GM19463 (cell line): ENCODE measurements around the gene RAD51C.
A peak's percentile ranks its signal among the peaks of the same experiment; 100 is the strongest.
"Not testable (repeated sequence)": the region's sequence is repeated elsewhere in the genome, so short reads cannot be mapped to it uniquely, and the experiment has no call there.

Experiments
- ATAC-seq: cut with Tn5 transposase; IDR thresholded peaks from one replicate; pipeline ENCODE4 v1.9.1; 2021; ENCODE audit warnings: mild to moderate bottlenecking, moderate library complexity; ENCODE audit not compliant: unreplicated experiment

RAD51C gene

DNA sequence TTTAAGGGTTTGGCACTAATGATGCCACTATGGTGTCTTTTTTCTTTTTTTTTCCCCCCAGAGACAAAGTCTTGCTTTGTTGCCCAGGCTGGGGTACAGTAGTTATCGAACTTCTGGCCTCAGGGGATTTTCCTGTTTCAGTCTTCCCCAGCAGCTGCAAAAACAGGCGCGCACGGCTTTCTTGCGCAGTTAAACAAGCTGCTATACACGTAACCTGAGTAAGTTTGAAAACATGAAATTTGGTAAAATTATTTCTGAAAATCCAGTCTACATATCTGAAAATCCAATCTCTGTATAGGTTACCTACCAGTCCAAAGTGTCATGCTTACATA lies 12.4 kb upstream of the RAD51C start:
- ATAC-seq, result no peak

DNA sequence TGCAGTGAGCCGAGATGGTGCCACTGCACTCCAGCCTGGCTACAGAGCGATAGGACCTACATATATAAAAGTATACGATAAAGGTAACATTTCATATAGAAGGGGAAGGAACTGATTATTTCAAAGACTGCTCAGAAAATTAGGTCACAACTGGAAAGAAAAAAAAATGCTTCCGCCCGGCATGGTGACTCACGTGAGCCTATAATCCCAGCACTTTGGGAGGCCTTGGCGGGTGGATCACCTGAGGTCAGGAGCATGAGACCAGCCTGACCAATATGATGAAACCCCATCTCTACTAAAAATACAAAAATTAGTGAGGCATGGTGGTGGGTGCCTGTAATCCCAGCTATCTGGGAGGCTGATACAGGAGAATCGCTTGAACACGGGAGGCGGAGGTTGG lies 8.4 kb upstream of the RAD51C start:
- ATAC-seq, result no peak

DNA sequence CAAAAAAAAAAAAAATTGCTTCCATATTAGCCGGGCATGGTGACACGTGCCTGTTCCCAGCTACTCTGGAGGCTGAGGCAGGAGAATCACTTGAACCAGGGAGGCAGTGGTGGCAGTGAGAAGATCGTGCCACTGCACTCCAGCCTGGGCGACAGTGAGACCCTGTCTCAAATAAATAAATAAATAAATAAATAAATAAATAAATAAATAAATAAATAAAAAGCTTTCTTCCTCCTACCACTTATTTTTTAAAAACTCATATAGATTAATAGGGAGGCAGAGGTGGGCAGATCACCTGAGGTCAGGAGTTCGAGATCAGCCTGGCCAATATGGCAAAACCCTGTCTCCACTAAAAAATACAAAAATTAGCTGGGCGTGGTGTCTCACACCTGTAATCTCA lies 7.9 kb upstream of the RAD51C start:
- not testable (repeated sequence) for ATAC-seq

DNA sequence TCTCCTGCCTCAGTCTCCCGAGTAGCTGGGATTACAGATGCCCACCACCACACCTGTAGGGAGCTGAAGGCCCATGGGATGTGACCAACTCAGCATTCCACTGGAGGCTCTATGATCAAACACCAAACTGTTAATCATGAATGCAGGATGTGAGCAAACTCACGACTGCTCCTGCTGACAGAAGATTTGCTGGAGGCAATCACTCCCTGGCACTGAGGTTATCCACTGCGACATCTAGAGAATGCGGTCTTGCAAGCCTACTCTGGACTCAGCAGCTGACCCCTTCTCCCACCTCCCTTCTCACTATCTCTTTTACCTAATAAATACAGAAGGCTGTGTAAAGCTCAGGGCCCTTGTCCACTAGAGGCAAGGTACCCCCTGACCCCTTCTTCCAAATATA lies 5.4 kb upstream of the RAD51C start:
- no peak for ATAC-seq

DNA sequence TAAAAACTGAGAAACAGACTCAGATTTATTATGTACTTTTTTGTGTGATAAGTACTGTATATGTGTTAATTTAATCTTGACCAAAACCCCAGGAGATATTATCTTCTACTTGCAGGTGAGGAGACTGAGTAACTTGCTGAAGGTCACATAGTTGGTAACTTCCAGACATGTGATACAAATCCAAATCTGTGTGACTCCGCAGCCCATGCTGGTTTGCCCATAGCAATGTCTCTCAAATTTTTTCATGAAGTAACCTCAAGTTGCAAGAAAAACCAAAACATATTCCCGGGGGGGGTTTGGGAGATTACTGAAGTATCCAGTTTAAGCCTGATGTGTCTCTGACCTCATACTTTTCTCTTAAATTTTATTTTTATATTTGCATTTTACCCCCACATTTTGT lies 3.9 kb upstream of the RAD51C start:
- no peak for ATAC-seq

DNA sequence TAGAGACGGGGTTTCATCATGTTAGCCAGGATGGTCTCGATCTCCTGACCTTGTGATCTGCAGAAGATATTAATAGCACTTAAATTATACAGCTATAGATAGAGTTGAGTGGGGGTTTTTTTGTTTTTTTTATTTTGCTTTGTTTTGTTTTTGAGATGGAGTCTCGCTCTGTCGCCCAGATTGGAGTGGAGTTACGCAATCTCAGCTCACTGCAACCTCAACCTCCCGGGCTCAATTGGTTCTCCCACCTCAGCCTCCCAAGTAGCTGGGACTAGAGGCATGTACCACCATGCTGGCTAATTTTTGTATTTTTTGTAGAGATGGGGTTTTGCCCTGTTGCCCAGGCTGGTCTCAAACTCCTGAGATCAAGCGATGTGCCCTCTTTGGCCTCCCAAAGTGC lies 2.4 kb upstream of the RAD51C start:
- not testable (repeated sequence) for ATAC-seq

DNA sequence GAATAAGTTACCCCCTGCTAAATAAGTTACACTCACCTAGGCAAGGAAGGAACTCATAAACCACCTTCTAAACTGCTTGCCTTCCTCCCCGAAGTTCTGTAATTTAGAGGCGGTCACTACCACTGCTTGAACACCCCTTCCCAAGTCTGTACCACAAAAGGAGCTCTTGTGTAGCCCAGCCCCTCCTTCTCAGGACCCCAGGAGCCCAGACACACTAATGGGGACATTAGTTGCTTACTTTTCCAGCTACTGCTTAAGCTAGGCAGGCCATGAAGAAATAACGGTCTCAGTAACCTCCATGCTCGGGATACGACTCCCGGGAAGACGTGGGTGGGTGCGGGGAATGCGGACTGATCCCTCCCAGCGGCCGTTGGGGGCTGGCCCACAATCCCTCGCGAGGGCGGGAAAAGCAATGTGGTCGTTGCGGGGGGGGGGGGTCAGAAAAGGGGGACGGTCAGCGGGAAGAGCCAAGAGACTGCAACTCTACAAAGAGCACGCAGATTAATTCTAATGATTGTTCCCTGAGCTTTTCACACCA lies 632 bp upstream of the RAD51C start, which contains the start of gene TEX14:
Gene TEX14 (minus strand): TSS at position 345 of the 538 bp plus-strand sequence. CDS start 40,044 bp downstream, outside the sequence.
- no peak for ATAC-seq

DNA sequence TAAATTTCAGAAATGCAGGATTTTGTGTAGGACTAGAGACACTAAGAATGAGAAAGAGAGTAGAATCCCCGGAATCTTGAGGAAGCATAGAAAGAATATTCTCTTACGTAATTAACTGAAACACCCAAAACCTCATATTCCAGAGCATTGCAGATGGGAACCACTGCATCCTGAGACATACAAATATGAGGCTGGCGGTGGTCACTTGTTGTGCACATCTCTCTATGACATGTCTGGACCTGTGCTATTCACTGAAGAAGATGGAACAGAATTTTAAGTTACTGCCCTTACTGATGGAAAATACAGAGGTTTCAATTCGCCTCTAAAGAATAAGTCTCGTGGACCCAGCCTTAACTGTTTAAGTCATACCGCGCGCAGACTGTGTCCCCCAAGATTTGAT lies 806 bp downstream of the RAD51C start:
- ATAC-seq, result no peak

DNA sequence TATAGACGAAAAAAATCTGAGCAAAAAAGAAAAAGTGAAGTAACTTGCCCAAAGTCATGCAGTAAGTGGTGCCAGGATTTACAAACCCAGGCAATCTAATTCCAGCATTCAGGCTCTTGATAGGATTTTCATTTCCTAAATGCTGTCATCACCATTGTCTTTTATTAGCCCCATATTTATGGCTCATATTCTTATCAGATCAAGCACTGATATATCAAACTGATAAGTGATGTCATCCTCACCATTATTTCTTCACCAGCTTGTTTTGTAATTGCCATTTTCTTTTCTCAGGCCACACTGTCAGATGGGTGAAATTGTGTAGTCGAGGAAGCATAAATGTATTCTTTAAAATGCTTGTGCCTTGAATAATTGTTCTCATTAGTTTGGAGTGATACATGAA lies 1.3 kb downstream of the RAD51C start:
- ATAC-seq, result no peak

DNA sequence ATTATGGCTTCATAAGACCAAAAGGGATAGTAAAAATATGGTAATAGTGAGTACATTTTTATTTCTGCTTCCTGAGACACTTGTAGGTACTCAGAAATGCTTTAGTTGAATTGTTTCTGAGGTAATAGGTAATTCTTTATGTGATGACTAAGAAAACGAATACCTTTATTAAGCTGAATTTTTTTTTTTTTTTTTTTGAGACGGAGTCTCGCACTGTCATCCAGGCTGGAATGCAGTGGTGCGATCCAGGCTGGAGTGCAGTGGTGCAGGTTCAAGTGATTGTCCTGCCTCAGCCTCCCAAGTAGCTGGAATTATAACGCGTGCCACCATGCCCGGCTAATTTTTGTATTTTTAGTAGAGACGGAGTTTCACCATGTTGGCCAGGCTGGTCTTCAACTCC lies 1.9 kb downstream of the RAD51C start:
- no peak for ATAC-seq

DNA sequence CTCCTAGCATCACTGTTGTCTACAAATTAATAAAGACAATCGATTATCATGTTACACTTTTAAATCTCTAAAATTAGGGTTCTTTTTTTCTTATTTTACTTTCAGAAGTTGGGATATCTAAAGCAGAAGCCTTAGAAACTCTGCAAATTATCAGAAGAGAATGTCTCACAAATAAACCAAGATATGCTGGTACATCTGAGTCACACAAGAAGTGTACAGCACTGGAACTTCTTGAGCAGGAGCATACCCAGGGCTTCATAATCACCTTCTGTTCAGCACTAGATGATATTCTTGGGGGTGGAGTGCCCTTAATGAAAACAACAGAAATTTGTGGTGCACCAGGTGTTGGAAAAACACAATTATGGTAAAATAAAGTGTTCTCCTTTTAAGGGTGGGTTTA lies 2.4 kb downstream of the RAD51C start:
- ATAC-seq, result no peak

DNA sequence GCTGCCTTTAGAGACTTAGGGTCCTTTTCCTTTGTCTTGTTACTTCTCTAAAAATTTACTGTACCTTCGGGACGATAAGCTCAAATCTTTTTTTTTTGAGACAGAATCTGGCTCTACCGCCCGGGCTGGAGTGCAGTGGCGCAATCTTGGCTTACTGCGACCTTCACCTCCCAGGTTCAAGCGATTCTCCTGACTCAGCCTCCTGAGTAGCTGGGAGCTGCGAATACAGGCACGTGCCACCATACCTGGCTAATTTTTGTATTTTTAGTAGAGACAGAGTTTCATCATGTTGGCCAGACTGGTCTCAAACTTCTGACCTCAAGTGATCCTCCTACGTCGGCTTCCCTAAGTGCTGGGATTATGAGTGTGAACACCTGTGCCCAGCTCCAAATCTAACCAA lies 7.4 kb downstream of the RAD51C start:
- no peak for ATAC-seq

DNA sequence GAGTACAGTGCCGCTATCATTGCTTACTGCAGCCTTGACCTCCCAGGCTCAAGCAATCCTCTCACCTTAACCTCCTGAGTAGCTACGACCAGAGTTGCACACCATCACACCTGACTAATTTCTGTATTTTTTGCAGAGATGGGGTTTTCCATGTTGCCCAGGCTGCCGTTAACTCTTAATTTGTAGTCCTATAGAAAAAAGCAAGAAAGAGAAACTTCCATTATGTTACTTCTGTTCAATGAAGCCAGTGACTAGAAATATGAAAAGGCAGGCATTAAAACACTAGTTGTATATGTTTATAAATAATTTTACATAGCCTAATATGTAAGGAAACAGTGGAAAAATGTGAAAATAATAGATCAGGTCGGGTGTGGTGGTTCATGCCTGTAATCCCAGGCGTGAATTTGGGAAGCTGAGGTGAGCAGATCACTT lies 9.7 kb downstream of the RAD51C start:
- peak; percentile 62 for ATAC-seq

DNA sequence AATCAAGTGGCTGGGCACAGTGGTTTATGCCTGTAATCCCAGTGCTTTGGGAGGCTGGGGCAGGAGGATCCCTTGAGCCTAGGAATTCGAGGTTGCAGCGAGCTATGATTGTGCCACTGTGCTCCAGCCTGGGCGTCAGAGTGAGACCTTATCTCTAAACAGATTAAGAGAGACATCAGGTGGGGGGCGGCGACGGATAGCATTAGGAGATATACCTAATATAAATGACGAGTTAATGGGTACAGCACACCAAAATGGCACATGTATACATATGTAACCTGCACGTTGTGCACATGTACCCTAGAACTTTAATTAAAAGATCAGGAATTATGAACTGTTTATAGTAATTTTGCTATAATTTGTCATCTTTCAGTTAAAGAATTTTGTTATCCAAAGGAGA lies 10.3 kb downstream of the RAD51C start:
- no peak for ATAC-seq

DNA sequence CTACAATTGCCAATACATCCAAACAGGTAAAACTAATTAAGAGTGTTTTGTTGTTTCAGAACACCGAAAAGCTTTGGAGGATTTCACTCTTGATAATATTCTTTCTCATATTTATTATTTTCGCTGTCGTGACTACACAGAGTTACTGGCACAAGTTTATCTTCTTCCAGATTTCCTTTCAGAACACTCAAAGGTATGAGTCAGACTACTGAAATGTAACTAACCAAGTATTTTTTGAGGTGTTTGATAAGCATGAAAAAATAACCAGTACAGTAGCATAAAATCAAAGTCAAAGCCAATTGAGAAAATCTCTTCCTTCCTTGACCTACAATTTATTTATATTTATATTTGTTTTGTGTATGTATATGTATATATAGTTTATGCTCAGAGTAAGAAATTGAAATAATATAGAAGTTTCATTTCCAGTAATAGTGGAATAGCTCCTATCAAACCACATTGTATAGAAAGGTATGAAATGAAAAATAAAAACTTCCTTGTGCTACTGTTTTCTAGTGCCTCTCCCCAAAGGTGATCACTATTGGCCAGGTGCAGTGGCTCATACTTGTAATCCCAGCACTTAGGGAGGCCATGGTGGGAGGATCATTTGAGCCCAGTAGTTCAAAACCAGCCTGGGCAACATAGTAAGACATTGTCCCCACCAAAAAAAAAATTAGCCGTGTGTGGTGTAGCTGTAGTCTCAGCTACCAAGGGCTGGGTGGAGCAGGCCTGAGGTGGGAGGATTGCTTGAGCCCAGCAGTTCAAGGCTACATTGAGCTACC lies 10.9 kb downstream of the RAD51C start:
- no peak for ATAC-seq

DNA sequence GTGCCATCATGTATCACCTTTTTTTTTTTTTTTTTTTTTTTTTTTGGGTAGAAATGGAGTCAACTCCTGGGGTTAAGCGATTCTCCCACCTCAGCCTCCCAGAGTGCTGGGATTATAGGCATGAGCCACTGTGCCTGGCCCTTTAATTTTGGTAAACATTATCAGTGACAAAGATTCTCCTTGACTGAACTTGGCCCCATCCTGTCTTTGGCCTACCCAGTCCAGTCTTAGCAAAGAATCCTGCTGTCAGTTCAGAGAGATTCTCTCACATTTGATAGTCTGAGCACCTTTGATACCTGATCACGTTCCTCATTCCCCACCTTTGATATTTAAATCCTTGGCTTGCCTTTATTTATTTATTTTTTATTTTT lies 11.5 kb downstream of the RAD51C start:
- ATAC-seq, result no peak

DNA sequence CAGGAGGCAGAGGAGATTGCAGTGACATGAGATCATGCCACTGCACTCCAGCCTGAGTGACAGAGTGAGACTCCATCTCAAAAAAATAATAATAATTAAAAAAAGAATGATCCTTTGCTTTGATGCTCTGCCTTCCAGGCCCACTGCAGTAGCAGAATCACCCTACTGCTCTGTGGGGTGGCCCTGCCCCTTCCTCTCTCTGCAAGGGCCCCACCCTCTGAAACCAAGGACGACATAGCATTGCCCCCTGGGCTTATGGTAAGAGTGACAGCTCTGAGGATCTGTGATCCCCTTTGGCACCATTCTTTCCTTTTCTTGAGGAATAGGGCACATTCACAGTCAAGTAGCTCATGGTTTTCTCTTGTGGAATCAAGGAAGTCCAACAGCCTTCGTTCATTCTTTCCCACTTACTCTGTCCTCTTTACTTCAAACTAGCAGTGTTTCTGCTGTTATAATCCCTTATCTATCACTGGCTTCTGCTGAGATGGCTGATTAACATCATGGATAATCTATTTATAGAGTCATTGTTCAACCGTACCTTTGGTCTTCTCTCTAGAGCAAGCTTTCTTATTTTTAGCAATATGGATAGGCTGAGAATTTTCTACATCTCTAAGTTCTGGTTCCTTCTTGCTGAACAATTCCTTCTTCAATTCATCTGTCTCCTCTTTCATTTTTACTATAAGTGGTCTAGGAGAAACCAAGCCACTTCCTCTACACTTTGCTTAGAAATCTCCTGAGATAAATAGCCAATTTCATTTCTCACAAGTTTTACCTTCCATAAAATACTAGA lies 14.1 kb downstream of the RAD51C start:
- ATAC-seq, result no peak

DNA sequence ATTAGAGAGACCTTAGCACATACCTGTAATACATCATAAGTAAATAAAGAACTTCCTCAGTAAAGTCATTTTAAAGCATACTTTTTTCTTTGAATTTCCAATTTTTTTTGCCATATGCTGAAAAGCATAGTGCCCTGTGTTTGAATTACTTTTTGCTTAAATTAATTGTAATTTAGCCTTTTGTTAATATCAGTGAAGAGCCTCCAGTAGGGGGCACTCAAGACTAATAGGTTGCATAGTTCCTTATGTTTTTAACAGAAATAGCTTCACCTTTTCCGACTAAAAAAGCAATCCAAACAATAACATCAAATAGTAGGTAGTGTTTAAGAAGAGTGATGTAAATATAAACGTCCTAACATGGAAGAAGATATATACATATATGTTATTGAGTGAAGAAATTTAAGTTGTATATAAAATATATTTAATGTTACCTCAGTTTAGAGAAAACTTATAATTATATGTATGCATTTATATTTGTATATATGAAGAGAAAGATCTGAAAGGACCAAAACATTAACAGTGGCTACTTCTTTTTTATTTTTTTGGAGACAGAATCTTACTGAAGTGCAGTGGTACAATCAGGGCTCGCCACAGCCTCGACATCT lies 18.6 kb downstream of the RAD51C start:
- ATAC-seq, result no peak

DNA sequence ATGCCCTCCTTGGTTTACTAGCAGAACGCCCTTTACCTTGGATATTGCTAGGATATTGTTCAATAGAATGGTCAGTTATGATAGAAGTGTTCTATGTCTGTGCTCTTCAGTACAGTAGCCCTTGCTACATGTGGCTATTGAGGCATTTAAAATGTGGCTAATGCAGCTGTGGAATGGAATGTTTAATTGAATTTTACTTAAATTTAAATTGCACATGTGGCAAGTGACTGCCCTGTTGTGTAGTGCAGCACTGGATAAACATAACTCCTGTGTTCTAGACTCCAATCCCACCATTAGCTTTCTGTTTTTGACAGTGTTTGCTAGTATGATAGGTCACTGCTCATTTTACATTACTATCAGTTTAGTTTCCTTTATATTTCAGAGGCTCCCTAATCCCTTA lies 29.9 kb downstream of the RAD51C start:
- no peak for ATAC-seq

DNA sequence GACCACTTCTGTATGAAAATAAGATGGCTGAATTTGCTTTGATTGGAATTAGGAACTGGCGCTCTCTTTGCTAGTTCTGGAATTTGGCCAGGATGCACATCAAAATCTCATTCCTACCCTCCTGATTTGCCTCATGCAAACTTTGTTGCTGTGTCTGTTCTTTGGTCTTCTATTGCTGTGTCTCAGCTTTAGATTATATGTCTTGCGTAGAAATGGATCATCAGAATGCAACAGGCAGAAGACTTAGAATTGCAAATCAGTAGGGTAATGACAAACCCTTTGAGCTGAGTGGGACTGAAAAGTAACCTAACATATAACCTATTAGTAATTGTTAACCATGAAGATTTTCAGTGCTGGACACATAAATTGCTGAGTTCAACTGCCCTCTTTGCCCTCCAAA lies 30.3 kb downstream of the RAD51C start:
- ATAC-seq, result no peak

DNA sequence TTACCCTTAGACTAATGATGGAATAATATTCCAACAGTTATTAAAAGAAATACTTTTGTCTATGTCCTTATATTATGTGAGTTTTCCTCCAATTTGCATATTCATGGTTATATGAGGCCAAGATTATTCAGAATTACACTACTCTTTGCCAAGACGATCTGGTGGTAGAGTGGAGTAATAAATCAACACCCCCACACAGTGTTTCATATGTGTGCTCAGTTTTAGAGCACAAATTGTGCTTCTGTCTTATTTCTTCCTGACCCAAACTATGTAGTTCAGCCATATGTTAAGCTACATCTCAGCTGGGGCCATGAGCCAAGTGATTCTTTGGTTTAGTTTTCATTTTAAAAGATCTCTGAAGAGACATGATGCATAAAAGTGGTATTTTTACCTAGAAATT lies 36.4 kb downstream of the RAD51C start:
- no peak for ATAC-seq

DNA sequence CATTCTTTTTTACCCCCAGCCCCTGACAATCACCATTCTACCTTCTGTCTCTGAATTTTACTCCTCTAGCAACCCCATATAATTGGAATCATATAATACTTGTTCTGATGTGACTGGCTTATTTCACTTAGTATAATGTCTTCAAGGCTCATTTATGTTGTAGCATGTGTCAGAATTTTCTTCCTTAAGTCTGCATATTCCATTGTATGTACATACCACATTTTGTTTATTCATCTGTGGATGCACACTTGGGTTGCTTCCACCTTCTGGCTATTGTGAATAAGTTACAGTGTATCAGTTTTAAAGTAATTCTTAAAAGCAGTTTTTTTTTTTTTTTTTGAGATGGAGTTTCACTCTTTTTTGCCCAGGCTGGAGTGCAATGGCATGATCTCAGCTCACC lies 38.5 kb downstream of the RAD51C start:
- no peak for ATAC-seq
